TTC549 (cell line): Measurements from ENCODE around the gene SSH3.

Experiments
- FAIRE-seq: peaks from 2 replicates; lab custom pipeline; 2012; peaks lifted over from hg19 to GRCh38; lab: Jason Lieb, UNC

SSH3 gene

DNA sequence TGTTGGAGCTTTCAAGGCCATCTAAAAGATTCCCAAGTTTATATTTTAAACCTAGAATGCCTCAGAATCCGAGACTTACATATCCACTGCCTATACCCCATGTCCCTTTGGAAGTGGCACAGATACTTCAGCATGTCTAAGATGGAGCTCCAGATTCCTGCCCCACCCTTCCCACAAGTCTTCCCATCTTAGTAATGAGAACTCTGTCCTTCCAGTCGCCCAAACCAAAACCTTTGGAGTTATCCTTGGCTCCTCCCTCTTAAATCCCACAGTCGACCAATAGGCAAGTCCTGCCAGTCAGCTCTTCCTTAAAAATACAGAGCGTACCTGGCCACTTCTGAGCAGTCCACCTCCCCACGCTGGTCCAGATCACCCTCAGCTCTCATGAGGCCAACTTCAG, 45.7 kb downstream of the SSH3 start:
- no peak for FAIRE-seq

DNA sequence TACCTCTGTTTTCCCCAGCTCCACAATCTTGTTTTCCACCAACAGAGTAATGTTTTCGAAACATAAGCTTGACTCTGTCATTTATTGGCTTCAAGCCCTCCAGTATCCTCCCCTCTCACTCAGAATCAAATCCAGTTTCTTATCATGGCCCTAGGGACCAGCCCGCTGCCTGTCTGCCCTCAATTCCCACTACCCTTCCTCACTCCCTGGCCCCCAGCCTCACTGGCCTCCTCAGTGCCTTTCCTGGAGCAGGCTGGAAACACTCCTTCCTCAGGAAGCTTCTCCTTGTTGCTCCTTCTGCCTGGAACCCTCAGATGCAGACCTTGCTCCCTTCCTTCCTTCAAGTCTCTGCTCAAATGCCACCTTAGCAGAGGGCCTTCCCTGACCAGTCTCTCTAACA, 46.1 kb downstream of the SSH3 start:
- no peak for FAIRE-seq

DNA sequence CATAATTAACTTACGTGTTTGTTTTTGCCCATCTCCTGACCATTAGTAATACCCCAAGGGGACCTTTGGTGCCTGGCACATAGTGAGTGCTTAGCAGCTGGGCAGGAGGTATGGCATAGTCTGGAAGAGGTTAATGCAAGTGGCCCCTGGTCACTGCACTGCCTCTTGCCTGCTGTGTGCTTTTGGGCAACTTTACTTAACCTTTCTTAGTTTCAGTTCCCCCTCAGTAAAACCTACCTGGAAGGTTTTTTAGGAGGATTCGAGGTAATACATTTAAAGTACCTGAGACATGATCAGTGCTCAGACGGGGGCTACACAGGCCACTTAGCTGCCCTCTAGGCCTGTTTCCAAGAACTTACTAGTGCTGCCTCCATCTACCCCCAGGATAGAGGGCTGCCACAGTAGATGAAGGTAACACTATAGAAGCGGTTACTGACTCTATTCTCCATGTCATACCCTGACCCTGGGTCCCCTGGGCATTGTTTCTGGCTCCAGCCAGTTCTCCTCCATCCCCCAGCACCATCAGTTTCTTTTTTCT, 46.7 kb downstream of the SSH3 start:
- FAIRE-seq, result no peak

DNA sequence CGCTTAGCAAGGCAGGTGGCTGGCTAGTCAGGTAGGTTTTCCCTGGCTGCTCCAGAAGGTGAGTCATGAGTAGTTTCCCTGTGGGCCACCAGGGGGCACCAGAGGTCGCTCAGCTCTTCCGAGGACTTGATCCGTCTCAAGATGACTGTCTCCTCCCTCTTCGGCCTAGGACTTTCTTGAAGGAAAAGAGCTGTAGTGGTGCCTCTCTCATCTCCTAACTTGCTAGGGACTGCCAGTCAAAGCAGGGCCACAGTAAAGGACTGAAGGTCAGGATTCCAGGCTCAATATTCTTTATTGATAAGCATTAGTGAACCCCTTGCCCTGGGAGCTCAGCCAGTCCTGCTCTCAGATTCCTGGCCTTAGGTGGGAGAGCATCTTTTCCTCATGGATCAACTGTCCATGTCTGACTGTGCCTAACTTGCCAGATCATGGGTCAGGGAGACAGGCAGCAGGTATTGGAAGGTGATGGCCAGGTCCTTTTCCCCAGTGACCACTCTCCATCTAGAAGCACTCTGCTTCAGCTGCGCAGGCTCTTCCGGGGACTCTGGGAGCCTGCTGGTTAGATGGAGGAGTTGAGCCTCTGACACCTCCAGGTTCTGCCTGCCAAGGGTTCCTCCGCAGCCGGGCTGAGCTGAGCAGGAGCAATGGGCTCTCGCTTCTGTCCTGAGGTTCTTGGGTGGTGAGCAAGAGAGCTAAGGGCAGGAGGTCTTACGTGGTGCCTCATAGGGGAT, 48.1 kb downstream of the SSH3 start:
- FAIRE-seq, result no peak

DNA sequence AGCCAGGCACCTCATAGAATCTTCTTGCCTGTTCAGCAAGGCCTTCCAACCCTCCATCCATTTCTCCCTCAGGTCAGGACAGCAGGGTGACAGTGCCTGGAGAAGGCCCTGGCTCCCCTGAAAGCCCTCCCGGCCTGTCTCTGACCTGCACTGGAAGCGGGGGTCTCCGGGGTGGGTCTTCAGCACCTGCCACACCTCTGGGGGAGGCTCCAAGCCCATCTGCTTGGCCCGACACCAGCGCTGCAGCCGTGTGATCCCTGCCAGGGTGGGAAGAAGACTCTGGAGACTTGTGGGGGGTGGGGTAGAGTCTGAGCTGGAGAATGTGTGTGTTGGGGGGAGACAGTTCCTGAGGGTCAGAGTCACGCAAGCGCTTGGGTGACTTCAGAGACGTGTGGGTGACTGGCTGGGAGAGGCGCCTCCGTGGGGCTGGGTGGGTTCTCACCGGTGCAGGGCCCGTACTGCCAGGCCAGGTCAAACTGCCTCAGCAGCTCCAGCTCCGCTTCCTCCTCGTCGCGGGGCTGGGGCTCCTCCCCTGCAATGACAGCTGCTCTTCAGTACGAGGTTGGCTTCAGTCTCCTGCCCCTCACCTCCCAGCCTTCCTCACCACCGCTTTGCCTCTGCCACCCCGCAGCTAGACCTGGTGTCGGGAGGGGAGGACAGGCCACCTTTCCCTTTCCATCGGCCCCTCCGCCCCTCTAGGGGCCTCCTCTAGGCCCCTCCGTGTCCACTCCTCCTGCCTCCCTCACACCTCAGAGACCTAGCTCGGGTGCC, 49.4 kb downstream of the SSH3 start:
- FAIRE-seq, result no peak

DNA sequence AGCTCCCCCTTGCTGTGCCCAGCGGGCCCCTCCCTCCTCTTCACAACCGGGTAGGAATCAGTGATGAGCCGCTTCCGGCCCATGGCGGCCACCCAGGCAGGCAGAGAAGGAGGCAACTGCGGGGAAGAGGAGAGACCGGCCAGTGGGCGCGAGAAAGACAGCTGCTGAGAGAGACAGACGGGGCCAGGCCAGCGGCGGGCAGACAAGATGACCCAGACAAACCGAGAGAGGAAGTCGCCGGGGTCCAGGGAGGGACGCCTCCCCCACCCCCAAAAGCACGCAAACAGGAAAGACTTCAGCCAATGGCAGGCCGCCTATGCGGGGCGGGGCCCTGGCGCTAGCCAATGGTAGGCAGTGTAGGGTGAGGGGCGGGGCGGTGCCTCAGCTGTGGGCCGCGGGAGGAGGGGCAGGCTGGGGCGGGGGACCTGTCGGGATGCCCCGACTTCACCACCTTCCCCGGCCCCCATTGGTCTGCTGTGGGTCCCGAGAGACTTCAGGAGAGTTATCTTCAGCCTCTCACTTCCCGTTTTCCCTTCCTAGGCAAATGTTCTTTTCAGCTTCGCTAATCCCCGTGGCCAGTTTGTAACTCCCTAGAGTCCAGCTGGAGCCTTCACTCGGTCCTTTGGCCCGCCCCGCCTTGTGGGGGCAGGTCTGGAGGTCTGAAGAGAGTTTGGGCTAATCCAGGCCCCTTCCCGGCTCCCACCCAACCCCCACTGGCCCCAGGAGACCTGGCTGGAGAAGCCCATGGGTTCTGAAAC, 50.2 kb downstream of the SSH3 start, which contains the start of gene POLD4:
TSS of gene POLD4 (minus strand) at position 230 of the 758 bp plus-strand sequence. CDS start at position 83, 147 bp downstream.
- FAIRE-seq, result no peak

DNA sequence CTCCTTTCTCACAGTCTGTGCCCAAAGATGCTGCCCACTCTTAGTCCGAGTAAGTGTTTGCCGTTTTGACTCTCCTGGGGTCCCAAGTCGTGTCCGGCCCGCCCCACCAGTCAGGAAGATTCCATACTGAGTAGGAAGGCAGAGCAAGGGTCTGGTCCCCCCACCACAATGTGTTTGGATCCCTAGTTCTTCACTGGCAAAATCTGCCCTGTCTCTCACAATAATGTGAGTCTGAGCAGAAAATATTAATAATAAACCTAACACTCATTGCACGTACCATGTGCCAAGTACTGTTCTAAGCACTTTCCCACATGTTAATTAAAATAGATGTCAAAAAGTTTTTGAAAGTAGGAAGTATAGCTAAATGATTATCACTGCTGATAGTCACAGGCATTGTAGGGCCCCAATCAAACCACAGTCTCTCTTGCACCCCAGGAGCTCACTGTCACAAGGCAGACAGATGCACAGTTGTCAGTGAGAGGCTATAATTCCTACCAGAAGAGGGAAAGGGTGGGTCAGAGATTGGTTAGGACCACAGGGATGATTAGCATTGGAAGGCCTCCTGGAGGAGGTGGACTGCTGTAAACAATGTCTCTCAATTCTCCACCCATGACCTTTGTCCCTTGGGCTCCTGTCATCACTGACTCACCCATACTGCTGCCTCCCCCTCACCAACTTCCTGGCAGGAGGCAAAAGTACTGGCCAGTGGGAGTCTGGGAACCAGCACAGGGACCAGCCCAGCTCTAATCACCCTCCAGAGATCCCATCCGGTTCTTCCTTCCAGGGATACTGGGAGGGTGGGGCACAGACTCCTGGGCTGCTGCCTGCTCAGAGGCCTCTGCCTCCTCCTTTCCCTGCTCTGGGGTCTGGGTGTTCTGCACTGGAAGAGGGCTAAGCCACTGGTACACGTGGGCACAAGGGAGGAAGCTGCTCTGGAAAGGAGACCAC, 51.0 kb downstream of the SSH3 start:
- FAIRE-seq, result no peak

DNA sequence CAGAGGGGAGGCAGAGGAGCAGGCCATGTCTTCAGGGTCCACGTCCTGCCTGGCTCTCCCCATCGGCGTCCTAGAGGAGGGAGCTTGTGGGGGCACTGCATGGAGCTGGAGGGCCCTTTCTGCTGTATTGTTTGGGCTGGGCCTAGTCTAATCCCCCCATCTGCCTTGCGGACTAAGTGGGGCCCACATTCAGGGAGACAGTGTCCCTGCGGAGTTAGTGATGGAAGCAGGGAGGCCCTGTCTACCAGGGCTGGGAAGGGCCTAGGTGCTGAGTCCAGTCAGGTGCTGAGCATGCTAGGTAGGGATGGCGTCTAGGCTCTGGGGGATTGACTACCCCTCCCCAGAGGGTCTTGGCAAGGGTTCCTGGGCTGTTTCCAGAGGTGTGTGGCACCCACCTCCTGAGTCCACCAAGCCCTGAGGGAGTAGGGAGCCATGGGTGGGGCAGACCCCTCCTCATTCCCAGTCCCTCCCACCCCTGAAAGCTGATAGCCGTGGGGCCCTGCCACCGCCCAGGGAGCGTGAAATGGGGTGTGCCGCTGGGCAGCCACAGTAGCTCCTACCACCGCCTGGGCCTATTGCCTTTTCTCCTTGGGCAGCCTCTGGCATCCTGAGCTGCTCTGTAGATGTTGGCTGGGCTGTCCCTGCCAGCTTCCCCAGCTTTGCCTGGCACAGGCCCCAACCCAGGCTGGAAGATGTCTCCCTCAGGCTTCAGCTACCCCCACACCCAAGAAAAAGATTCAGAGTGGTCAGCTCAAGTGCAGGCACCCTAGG, 51.9 kb downstream of the SSH3 start:
- no peak for FAIRE-seq

DNA sequence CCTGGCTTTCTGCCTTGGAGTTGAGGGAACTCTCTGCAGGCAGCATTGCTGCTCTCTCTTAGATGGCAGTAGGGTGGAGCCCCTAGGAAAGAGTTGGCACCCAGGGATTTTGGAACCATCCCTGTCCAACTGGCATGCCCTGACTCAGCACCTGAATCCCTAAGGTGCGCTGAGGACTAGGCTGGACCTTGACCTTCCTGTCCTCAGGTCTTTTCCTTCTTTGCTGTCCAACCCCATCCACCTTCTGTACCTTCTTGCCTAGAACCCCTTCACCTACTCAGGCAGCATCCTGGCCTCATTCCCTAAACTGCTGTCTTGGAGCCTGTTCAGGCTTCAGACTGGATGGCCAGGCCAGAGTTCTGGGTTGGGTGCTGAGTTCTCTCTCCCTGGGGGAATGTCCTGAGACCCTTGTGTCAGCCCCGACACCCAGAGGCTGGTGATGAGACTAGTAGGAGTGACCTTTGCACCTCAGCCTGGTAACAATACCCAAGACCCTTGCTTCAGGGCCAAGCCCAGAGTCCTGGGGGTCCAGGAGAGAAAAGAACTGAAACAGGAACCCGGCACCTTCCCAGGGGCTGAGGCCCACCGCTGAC, 52.6 kb downstream of the SSH3 start:
- FAIRE-seq, result no peak

DNA sequence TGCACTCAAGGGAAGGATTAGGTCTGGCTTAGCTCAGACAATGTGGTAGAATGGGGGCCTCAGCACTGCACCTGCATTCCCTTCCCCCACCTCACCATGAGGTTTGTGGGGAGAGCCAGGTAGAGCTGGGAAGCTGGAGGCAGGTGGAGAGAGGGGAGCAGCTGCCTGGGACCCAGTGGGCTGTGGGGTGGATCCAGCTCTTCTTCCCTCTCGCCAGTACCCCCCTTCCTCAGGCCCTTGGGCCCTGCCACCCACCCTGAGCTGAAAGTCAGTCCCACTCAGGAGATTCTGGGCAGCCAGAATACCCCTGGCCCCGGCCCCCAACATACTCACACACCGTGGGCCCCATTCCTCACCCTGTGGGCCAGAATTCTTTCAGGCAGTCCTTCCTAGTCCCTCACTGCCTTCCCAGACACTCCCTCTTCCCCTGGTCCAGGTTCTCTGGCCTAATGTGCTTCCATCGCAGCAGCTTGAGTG, 53.1 kb downstream of the SSH3 start:
- FAIRE-seq, result no peak

DNA sequence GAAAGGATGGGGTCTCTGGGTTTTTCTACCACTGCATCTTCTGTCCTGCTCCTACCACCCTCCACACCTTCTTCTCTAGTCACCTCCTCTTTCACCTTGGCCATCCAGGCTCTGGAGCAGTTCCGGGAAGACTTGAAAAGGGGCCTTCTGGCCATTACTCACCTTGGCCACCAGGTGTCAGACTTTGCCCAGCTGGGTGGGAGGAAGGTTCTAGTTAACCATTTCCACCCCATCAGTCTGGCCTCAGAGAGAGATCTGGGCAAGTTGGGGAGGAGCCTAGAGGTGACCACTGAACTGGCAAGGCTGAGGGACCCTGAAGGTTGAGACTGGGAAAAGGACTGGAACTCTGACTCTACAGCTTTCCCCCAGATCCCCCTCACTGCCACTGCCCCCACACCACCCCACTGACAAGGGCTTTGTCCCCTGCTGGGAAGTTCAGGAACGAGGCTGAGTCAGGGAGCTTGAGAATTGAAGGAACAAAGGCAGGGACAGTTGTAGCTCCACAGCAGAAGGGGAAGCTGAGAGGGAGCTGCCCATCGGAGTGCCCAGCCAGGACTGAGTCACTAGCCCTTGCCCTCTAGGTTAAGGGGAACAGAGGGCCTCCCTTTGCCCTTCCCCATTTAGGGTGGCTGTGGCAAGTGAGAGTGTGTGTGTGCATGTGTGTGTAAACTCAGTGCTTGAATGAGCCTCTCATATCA, 53.7 kb downstream of the SSH3 start:
- FAIRE-seq, result no peak

DNA sequence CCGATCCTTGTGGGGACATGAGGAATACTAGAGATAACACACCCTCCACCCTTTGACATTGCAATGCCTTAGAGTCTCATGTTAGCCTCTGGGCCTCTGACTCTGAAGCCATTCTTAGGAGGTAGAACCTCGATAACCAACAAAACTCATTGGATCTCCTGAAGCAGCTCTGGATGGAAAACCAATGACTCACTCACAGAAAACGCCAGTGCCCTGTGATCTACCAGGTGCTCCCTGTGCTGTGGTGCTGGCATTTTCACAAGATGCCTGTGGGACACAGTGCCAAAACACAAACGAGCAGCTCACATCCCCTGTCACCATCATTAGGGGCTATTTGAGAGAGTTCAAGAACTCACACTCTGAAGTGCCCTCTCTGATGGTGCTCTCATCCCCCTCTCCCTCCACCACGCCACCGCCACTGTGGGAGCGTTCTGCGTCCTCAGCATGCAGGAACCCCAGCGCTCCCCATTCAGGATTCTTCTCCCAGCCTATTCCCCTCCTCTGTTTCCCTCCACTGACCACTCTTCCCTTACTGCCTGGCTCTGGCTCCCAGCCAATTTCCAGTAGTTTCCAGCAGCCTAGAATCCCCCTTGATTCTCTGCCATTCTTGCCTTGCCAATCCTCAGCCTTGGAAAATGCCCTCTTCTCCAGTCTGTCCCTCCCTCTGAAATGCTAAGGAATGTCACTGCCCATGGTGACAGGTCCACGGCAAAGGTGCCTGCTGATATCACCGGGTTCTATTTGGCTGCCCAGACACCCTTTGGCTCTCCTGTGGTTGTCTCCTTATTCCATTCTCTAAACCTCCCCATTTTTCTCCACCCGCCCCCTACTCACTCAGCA, 54.7 kb downstream of the SSH3 start:
- FAIRE-seq, result no peak
